KMS-11 (cell line): ENCODE measurements around the gene IQCE.

Experiments
- H2AFZ ChIP-seq: fragments of 200-600 bp; sonication (generic); 2 replicates; pipeline ENCODE4 v1.6.1; 2016; ENCODE audit warnings: antibody characterized with exemption, mixed run types, low read depth
- H3K27ac ChIP-seq: fragments of 200-600 bp; sonication (generic); 2 replicates; pipeline ENCODE4 v1.6.1; 2016; ENCODE audit warnings: mild to moderate bottlenecking, mixed run types
- H3K27me3 ChIP-seq: fragments of 200-600 bp; sonication (generic); 2 replicates; pipeline ENCODE4 v1.6.1; 2017; ENCODE audit warnings: mild to moderate bottlenecking, low read depth, mixed run types, moderate library complexity; ENCODE audit not compliant: insufficient read depth
- H3K36me3 ChIP-seq: fragments of 200-600 bp; sonication (generic); 2 replicates; pipeline ENCODE4 v1.6.1; 2017; ENCODE audit warnings: mild to moderate bottlenecking, mixed run types; ENCODE audit not compliant: insufficient read depth
- H3K4me1 ChIP-seq: fragments of 200-600 bp; sonication (generic); 2 replicates; pipeline ENCODE4 v1.6.1; 2016; ENCODE audit warnings: mild to moderate bottlenecking, low read depth, mixed run types; ENCODE audit not compliant: poor library complexity, severe bottlenecking
- H3K4me2 ChIP-seq: fragments of 200-600 bp; sonication (generic); 2 replicates; pipeline ENCODE4 v1.7.0; 2016; ENCODE audit warnings: mild to moderate bottlenecking, mixed run types
- H3K4me3 ChIP-seq: fragments of 200-600 bp; sonication (generic); IDR thresholded peaks from 2 replicates; pipeline ENCODE4 v1.6.1; 2017; ENCODE audit warnings: low read depth, low read length, mixed read lengths; ENCODE audit not compliant: insufficient read depth
- H3K79me2 ChIP-seq: fragments of 200-600 bp; sonication (generic); 2 replicates; pipeline ENCODE4 v1.6.1; 2016; ENCODE audit warnings: low read depth, mixed run types; ENCODE audit not compliant: insufficient read depth
- H3K9ac ChIP-seq: fragments of 200-600 bp; sonication (generic); 2 replicates; pipeline ENCODE4 v1.6.1; 2016; ENCODE audit warnings: mild to moderate bottlenecking, mixed run types
- H4K20me1 ChIP-seq: fragments of 200-600 bp; sonication (generic); 2 replicates; pipeline ENCODE4 v1.6.1; 2016; ENCODE audit warnings: mild to moderate bottlenecking, mixed run types; ENCODE audit not compliant: insufficient read depth
- TF ChIP-seq, protein P1 (sequence below): fragments of 200-600 bp; sonication (generic); conservative IDR thresholded peaks from 2 replicates; pipeline ENCODE4 v1.6.1; 2017; ENCODE audit warnings: low read depth, mild to moderate bottlenecking, antibody characterized with exemption, low read length, moderate library complexity, mixed read lengths

IQCE gene

GRCh38 chr7:2637066-2637471 lies 78.3 kb downstream of the IQCE start:
- H3K4me3 ChIP-seq, result no peak overlapping the region
- H3K4me1 ChIP-seq, result no peaks in the 10 kb centered on the region
- TF ChIP-seq, protein P1, sequence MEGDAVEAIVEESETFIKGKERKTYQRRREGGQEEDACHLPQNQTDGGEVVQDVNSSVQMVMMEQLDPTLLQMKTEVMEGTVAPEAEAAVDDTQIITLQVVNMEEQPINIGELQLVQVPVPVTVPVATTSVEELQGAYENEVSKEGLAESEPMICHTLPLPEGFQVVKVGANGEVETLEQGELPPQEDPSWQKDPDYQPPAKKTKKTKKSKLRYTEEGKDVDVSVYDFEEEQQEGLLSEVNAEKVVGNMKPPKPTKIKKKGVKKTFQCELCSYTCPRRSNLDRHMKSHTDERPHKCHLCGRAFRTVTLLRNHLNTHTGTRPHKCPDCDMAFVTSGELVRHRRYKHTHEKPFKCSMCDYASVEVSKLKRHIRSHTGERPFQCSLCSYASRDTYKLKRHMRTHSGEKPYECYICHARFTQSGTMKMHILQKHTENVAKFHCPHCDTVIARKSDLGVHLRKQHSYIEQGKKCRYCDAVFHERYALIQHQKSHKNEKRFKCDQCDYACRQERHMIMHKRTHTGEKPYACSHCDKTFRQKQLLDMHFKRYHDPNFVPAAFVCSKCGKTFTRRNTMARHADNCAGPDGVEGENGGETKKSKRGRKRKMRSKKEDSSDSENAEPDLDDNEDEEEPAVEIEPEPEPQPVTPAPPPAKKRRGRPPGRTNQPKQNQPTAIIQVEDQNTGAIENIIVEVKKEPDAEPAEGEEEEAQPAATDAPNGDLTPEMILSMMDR, result no peak
- H3K79me2 ChIP-seq, result no peaks in the 10 kb centered on the region
- no peak overlapping the region for H2AFZ ChIP-seq
- no peaks in the 10 kb centered on the region for H3K36me3 ChIP-seq
- H3K9ac ChIP-seq, result no peak overlapping the region
- H3K27ac ChIP-seq, result no peak overlapping the region
- no peak overlapping the region for H3K4me2 ChIP-seq
- H3K27me3 ChIP-seq, result peaks cover 41% of the 10 kb centered on the region
- no peaks in the 10 kb centered on the region for H4K20me1 ChIP-seq

- Histone ChIP-seq H3K79me2 (no peaks in the 10 kb centered on the region), H3K4me1 (no peaks in the 10 kb centered on the region), H3K9ac (no peak overlapping the region), H4K20me1 (no peaks in the 10 kb centered on the region), H3K27ac (no peak overlapping the region), H3K36me3 (no peaks in the 10 kb centered on the region), H2AFZ (no peak overlapping the region), H3K4me2 (no peak overlapping the region), H3K27me3 (peaks cover 37% of the 10 kb centered on the region), H3K4me3 (no peak overlapping the region)
- TF ChIP-seq, protein P1, result no peak
These were observed 78.9 kb downstream of the IQCE start for GRCh38 chr7:2637505-2638223.

DNA sequence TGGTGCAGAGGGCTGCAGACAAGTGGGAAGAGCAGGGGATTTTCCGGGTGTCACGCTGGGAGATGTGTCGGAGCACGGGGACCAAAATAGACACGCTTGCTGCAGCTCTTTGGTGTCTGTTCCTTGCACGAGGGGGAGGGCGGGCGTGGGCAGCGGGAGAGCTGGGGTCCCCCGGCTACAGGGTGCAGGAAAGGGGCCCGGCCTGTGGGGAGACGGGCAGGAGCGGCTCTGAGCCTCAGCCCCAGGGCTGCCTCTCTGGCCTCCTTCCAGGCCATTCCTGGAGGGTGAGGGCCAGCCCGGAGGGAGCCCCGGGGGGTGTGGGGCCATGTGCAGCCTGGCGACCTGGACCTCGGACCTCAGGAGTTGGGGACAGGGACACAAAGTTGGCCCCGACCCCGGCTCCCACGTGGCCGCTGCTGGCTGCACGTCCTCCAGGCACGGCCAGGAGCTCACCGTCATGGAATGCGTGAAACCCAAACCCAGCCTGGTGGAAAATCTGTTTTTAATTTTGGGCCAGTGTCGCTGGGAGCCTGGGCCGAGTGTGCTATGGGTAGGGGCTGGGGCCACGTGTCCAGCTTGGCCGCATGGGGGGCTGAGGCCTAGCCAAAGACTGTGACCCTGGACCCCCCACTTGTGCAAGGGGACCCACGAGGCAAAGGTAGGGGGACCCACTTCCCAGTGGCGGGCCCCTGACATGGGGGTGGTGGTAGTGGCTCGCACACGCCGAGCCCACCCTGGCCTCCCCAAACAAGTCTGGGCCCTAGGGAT lies 79.6 kb downstream of the IQCE start:
- no peak overlapping the region for H2AFZ ChIP-seq
- no peak overlapping the region for H3K9ac ChIP-seq

GRCh38 chr7:2639181-2639681 lies 80.5 kb downstream of the IQCE start:
- H2AFZ ChIP-seq, result no peak overlapping the region
- no peaks in the 10 kb centered on the region for H4K20me1 ChIP-seq
- H3K4me2 ChIP-seq, result no peak overlapping the region
- no peak overlapping the region for H3K4me3 ChIP-seq
- TF ChIP-seq, protein P1, result no peak
- no peaks in the 10 kb centered on the region for H3K36me3 ChIP-seq
- peaks cover 24% of the 10 kb centered on the region; the same call in 1 of the 2 replicates for H3K27me3 ChIP-seq
- H3K79me2 ChIP-seq, result no peaks in the 10 kb centered on the region
- H3K27ac ChIP-seq, result no peak overlapping the region
- H3K9ac ChIP-seq, result no peak overlapping the region
- H3K4me1 ChIP-seq, result no peaks in the 10 kb centered on the region

More for the DNA sequence above, 79.6 kb downstream of the IQCE start:
- Histone ChIP-seq H4K20me1 (no peaks in the 10 kb centered on the region), H3K27ac (no peak overlapping the region), H3K27me3 (peaks cover 29% of the 10 kb centered on the region; the same call in 1 of the 2 replicates), H3K4me3 (no peak overlapping the region), H3K36me3 (no peaks in the 10 kb centered on the region), H3K4me1 (no peaks in the 10 kb centered on the region), H3K4me2 (no peak overlapping the region), H3K79me2 (no peaks in the 10 kb centered on the region)
- TF ChIP-seq, protein P1, result no peak
